Adrenal gland (tissue), 5 donors: Measurements from ENCODE around the gene ABHD4.

Source experiments
- CTCF ChIP-seq, 6 experiments: fragments of 450-650 bp in 4 of 6; fragments of 200-600 bp in 2 of 6; sonication (generic) in 1 of 6; IDR thresholded peaks; 1 replicate in 5 of 6; 2 replicates in 1 of 6; pipeline versions ENCODE4 v1.5.1 to v1.8.0; 2016 to 2021; ENCODE audit warnings: antibody characterized with exemption in 6 of 6, mild to moderate bottlenecking in 2 of 6, moderate library complexity in 1 of 6
- POLR2A ChIP-seq, 2 donors: fragments of 450-650 bp; IDR thresholded peaks; one replicate each; pipeline ENCODE4 v1.6.1; 2017; ENCODE audit warnings: antibody characterized with exemption in 2 of 2, mild to moderate bottlenecking in 2 of 2, moderate library complexity in 1 of 2
- donor health status: DM: no; HTN: no; CAD: no.

GRCh38 chr14:22561366-22561660, 36.8 kb upstream of the ABHD4 start:
- TF ChIP-seq CTCF (IDR thresholded peaks at IDR 0.05) (no peak), POLR2A (IDR thresholded peaks at IDR 0.05) (no peak)
